Loucy (cell line): ENCODE measurements around the gene CENPB.

ENCODE experiments used
- H2AFZ ChIP-seq: fragments of 200-600 bp; sonication (generic); 2 replicates; pipeline ENCODE4 v1.6.0; 2016; ENCODE audit warnings: antibody characterized with exemption, mild to moderate bottlenecking, low read length, moderate library complexity
- H3F3A ChIP-seq: fragments of 200-600 bp; 2 replicates; pipeline ENCODE4 v1.6.0; 2016; ENCODE audit warnings: antibody characterized with exemption, low read depth, mild to moderate bottlenecking
- H3K27me3 ChIP-seq: fragments of 200-600 bp; sonication (generic); 2 replicates; pipeline ENCODE4 v1.6.1; 2014; ENCODE audit warnings: low read length, mild to moderate bottlenecking; ENCODE audit not compliant: insufficient read depth, poor library complexity, severe bottlenecking
- H3K36me3 ChIP-seq: fragments of 200-600 bp; sonication (generic); 2 replicates; pipeline ENCODE4 v1.6.1; 2016; ENCODE audit warnings: low read length; ENCODE audit not compliant: insufficient read depth
- H3K4me1 ChIP-seq: fragments of 200-600 bp; sonication (generic); 2 replicates; pipeline ENCODE4 v1.5.1; 2014; ENCODE audit warnings: low read length, mild to moderate bottlenecking; ENCODE audit not compliant: insufficient read depth, poor library complexity, severe bottlenecking
- H3K4me2 ChIP-seq: fragments of 200-600 bp; sonication (generic); 2 replicates; pipeline ENCODE4 v1.6.0; 2014; ENCODE audit warnings: antibody characterized with exemption, low read length, low read depth, mild to moderate bottlenecking; ENCODE audit not compliant: poor library complexity, severe bottlenecking
- H3K4me3 ChIP-seq: fragments of 200-600 bp; sonication (generic); 2 replicates; pipeline ENCODE4 v1.5.1; 2014; ENCODE audit warnings: low read length, mild to moderate bottlenecking, mixed read lengths; ENCODE audit not compliant: poor library complexity, severe bottlenecking
- H3K79me2 ChIP-seq: fragments of 200-600 bp; sonication (generic); 2 replicates; pipeline ENCODE4 v1.6.1; 2014; ENCODE audit warnings: low read length; ENCODE audit not compliant: insufficient read depth
- H3K9ac ChIP-seq: fragments of 200-600 bp; sonication (generic); 2 replicates; pipeline ENCODE4 v1.6.0; 2014; ENCODE audit warnings: mild to moderate bottlenecking, low read depth, low read length, moderate library complexity; ENCODE audit not compliant: poor library complexity, severe bottlenecking
- H3K9me2 ChIP-seq: fragments of 200-600 bp; sonication (generic); replicated peaks from 2 replicates; pipeline ENCODE4 v1.6.1; 2016; ENCODE audit warnings: low read depth, low read length, mixed read lengths
- H3K9me3 ChIP-seq: fragments of 200-600 bp; sonication (generic); 2 replicates; pipeline ENCODE4 v1.6.1; 2014; ENCODE audit warnings: mild to moderate bottlenecking, antibody characterized with exemption, low read length, low read depth; ENCODE audit not compliant: insufficient read depth
- H4K20me1 ChIP-seq: fragments of 200-600 bp; sonication (generic); 2 replicates; pipeline ENCODE4 v1.6.0; 2014; ENCODE audit warnings: antibody characterized with exemption, low read length, mild to moderate bottlenecking; ENCODE audit not compliant: insufficient read depth, poor library complexity, severe bottlenecking
- CTCF ChIP-seq: fragments of 200-600 bp; sonication (generic); conservative IDR thresholded peaks from 2 replicates; pipeline ENCODE4 v1.5.1; 2014; ENCODE audit warnings: mild to moderate bottlenecking, antibody characterized with exemption, low read length
- EZH2phosphoT487 ChIP-seq: fragments of 200-600 bp; IDR thresholded peaks from 2 replicates; pipeline ENCODE4 v1.6.1; 2018; ENCODE audit warnings: antibody characterized with exemption, mild to moderate bottlenecking, moderate library complexity, borderline replicate concordance

The CENPB gene

GRCh38 chr20:3808544-3808943 is 22.0 kb upstream of the CENPB start:
- Histone ChIP-seq H3F3A (peaks cover 5% of the 10 kb centered on the region; the same call in 1 of the 2 replicates), H3K27me3 (no peaks in the 10 kb centered on the region), H3K36me3 (peaks cover 22% of the 10 kb centered on the region; the same call in 1 of the 2 replicates), H3K4me1 (peaks cover 16% of the 10 kb centered on the region), H3K9ac (no peak overlapping the region), H3K79me2 (no peaks in the 10 kb centered on the region), H3K9me3 (no peaks in the 10 kb centered on the region), H4K20me1 (no peaks in the 10 kb centered on the region), H2AFZ (no peak overlapping the region), H3K4me3 (no peak overlapping the region), H3K9me2 (no peaks in the 10 kb centered on the region), H3K4me2 (no peak overlapping the region)
- TF ChIP-seq CTCF (no peak), EZH2phosphoT487 (no peak)

- no peak overlapping the region for H3K9ac ChIP-seq
- no peaks in the 10 kb centered on the region for H3K9me2 ChIP-seq
- no peak overlapping the region for H3K4me2 ChIP-seq
- peaks cover 5% of the 10 kb centered on the region; the same call in 1 of the 2 replicates for H3F3A ChIP-seq
- no peak for TF ChIP-seq CTCF
- TF ChIP-seq EZH2phosphoT487, result no peak
- peaks cover 2% of the 10 kb centered on the region for H3K4me1 ChIP-seq
- no peak overlapping the region for H3K4me3 ChIP-seq
- no peak overlapping the region for H2AFZ ChIP-seq
- H3K27me3 ChIP-seq, result no peaks in the 10 kb centered on the region
- H3K79me2 ChIP-seq, result peaks cover 18% of the 10 kb centered on the region
- no peaks in the 10 kb centered on the region for H3K9me3 ChIP-seq
- peaks cover 5% of the 10 kb centered on the region for H4K20me1 ChIP-seq
- H3K36me3 ChIP-seq, result peaks cover 57% of the 10 kb centered on the region; the same call in 1 of the 2 replicates
Observed at GRCh38 chr20:3804781-3805180, 18.2 kb upstream of the CENPB start.

- H3K9me2 ChIP-seq, result no peaks in the 10 kb centered on the region
- H3K9ac ChIP-seq, result no peak overlapping the region
- H4K20me1 ChIP-seq, result peaks cover 10% of the 10 kb centered on the region
- peaks cover 7% of the 10 kb centered on the region for H3K4me1 ChIP-seq
- peaks cover 5% of the 10 kb centered on the region; the same call in 1 of the 2 replicates for H3F3A ChIP-seq
- no peak overlapping the region for H3K4me2 ChIP-seq
- no peaks in the 10 kb centered on the region for H3K9me3 ChIP-seq
- H3K27me3 ChIP-seq, result no peaks in the 10 kb centered on the region
- H3K79me2 ChIP-seq, result peaks cover 23% of the 10 kb centered on the region
- no peak overlapping the region for H2AFZ ChIP-seq
- H3K36me3 ChIP-seq, result peaks cover 57% of the 10 kb centered on the region; the same call in 1 of the 2 replicates
- TF ChIP-seq CTCF, result no peak
- no peak for TF ChIP-seq EZH2phosphoT487
- no peak overlapping the region for H3K4me3 ChIP-seq
Observed at GRCh38 chr20:3804254-3804751, 17.8 kb upstream of the CENPB start.
